DND-41 (cell line): ENCODE data around the gene OPCML.

Source experiments
- ATAC-seq: fragments of 200-7000 bp; cut with Tn5 transposase; 3 replicates; pipeline ENCODE4 v1.9.1; 2021; ENCODE audit warnings: low read depth; ENCODE audit not compliant: insufficient read depth
- DNase-seq: peaks from one replicate; pipeline ENCODE4 v3.0.0-alpha.2; 2020
- H2AFZ ChIP-seq: 2 replicates; pipeline ENCODE4 v1.6.0; 2012; ENCODE audit warnings: low read depth, low read length
- H3K27ac ChIP-seq: 2 replicates; pipeline ENCODE4 v1.5.1; 2012; ENCODE audit warnings: low read length, inconsistent platforms
- H3K27me3 ChIP-seq: fragments of 200-600 bp; sonication (generic); 2 replicates; pipeline ENCODE4 v1.6.0; 2012; ENCODE audit warnings: low read length, mild to moderate bottlenecking, inconsistent platforms; ENCODE audit not compliant: insufficient read depth, poor library complexity
- H3K36me3 ChIP-seq: 2 replicates; pipeline ENCODE4 v1.5.1; 2012; ENCODE audit warnings: low read length, inconsistent platforms; ENCODE audit not compliant: insufficient read depth
- H3K4me1 ChIP-seq: 2 replicates; pipeline ENCODE4 v1.5.1; 2012; ENCODE audit warnings: mild to moderate bottlenecking, low read length; ENCODE audit not compliant: insufficient read depth
- H3K4me2 ChIP-seq: 2 replicates; pipeline ENCODE4 v1.6.0; 2012; ENCODE audit warnings: mild to moderate bottlenecking, moderate library complexity, low read length, inconsistent platforms; ENCODE audit not compliant: insufficient read depth
- H3K4me3 ChIP-seq, 2 experiments: fragments of 200-600 bp in 1 of 2; shearing (Covaris generic) in 1 of 2; 2 replicates each; pipeline ENCODE4 v1.5.1; 2012 to 2016; ENCODE audit warnings: inconsistent platforms in 2 of 2, low read length in 2 of 2, mild to moderate bottlenecking in 2 of 2, low read depth in 1 of 2, moderate library complexity in 1 of 2
- H3K79me2 ChIP-seq: 2 replicates; pipeline ENCODE4 v1.6.0; 2012; ENCODE audit warnings: low read length, inconsistent platforms; ENCODE audit not compliant: insufficient read depth
- H3K9ac ChIP-seq: 2 replicates; pipeline ENCODE4 v1.6.0; 2012; ENCODE audit warnings: low read depth, mild to moderate bottlenecking, inconsistent platforms, low read length, moderate library complexity
- H3K9me3 ChIP-seq: 2 replicates; pipeline ENCODE4 v1.5.1; 2012; ENCODE audit warnings: low read length, moderate library complexity, mild to moderate bottlenecking, inconsistent platforms; ENCODE audit not compliant: insufficient read depth, severe bottlenecking
- H4K20me1 ChIP-seq: 2 replicates; pipeline ENCODE4 v1.6.0; 2012; ENCODE audit warnings: low read length; ENCODE audit not compliant: insufficient read depth
- EZH2 ChIP-seq: IDR thresholded peaks from 3 replicates; pipeline ENCODE4 v1.6.1; 2012; ENCODE audit warnings: borderline replicate concordance, low read depth, mild to moderate bottlenecking, moderate library complexity, low read length, inconsistent platforms; ENCODE audit not compliant: severe bottlenecking
- TF ChIP-seq, protein P1 (sequence below): IDR thresholded peaks from 2 replicates; pipeline ENCODE4 v1.5.1; 2012; ENCODE audit warnings: borderline replicate concordance, low read length, moderate library complexity, mild to moderate bottlenecking; ENCODE audit not compliant: poor library complexity, severe bottlenecking; ENCODE audit errors: extremely low read depth

OPCML gene

DNA sequence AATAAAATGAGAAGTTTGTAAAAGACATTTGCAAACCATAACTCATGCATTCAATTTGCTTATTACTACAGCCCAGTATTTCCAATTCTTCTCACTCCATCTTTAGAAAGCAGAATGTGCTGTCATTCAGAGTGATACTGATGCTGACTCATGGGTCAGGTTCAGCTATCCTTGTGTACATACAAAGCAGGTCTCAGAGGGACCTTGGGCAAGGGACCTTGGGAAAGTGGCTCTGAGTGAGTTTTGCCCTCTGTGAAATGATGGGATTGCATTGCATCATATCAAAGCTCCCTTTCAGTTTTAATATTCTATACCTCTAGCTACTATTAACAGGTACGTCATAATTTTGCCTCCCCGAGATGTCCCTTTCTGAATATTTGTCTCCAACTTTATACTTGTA, 848.7 kb downstream of the OPCML start:
- Histone ChIP-seq H3K36me3 (no peaks in the 10 kb centered on the region), H3K4me3 (no peak overlapping the region), H2AFZ (no peak overlapping the region), H3K4me1 (peaks cover 27% of the 10 kb centered on the region), H3K27ac (no peak overlapping the region), H3K4me2 (no peak overlapping the region), H3K79me2 (no peaks in the 10 kb centered on the region), H3K9ac (no peak overlapping the region), H3K9me3 (no peaks in the 10 kb centered on the region), H3K27me3 (no peaks in the 10 kb centered on the region), H4K20me1 (no peaks in the 10 kb centered on the region)
- TF ChIP-seq, protein P1, sequence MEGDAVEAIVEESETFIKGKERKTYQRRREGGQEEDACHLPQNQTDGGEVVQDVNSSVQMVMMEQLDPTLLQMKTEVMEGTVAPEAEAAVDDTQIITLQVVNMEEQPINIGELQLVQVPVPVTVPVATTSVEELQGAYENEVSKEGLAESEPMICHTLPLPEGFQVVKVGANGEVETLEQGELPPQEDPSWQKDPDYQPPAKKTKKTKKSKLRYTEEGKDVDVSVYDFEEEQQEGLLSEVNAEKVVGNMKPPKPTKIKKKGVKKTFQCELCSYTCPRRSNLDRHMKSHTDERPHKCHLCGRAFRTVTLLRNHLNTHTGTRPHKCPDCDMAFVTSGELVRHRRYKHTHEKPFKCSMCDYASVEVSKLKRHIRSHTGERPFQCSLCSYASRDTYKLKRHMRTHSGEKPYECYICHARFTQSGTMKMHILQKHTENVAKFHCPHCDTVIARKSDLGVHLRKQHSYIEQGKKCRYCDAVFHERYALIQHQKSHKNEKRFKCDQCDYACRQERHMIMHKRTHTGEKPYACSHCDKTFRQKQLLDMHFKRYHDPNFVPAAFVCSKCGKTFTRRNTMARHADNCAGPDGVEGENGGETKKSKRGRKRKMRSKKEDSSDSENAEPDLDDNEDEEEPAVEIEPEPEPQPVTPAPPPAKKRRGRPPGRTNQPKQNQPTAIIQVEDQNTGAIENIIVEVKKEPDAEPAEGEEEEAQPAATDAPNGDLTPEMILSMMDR, result no peak
- no peak for TF ChIP-seq EZH2
- DNase-seq (no peak), ATAC-seq (no peak)

DNA sequence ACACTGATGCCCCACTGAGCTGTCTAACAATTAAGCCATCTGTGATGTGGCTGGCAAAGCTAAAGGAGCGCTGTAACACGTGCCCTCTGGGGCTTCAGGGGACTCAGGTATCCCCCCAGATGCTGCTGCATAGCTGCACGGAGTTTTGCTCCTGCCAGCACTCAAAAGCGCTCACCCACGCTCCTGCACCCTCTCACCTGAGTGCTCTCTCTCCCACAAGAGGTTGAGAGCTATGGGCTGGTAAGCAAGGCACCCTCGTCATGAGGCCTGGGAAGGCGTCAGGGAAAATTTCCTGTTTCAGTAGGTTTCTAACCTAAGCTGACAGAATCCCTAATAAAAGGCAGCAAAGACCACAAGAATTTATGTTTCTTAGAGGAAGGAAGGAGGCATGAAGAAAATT, 850.3 kb downstream of the OPCML start:
- no peak overlapping the region for H3K27ac ChIP-seq
- H3K4me3 ChIP-seq, result no peak overlapping the region
- H3K9me3 ChIP-seq, result no peaks in the 10 kb centered on the region
- H3K4me2 ChIP-seq, result no peak overlapping the region
- H3K27me3 ChIP-seq, result no peaks in the 10 kb centered on the region
- no peak overlapping the region for H2AFZ ChIP-seq
- TF ChIP-seq, protein P1, result no peak
- no peak for TF ChIP-seq EZH2
- H3K4me1 ChIP-seq, result peaks cover 26% of the 10 kb centered on the region
- ATAC-seq (no peak), DNase-seq (no peak)
- no peak overlapping the region for H3K9ac ChIP-seq
- H4K20me1 ChIP-seq, result no peaks in the 10 kb centered on the region
- no peaks in the 10 kb centered on the region for H3K79me2 ChIP-seq
- H3K36me3 ChIP-seq, result no peaks in the 10 kb centered on the region

DNA sequence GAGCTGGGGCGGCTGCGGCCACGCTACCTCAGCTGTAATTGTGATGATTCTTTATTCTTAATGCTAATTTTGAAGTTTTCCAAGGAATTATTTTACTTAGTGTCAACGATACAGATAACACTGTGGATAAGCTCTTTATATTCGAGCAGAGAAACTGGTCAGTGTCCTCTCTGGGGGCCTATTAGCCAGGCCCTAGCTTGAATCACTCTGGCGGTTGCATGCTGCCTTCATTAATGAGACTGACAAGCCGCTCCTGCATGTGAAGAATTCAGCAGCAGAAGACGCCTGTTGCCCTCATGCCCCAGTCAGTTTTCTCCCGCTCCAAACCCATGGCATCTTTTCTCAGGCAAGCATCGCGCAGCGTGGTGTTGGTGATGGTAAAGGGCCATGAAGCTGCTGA, 851.7 kb downstream of the OPCML start:
- Histone ChIP-seq H3K4me2 (no peak overlapping the region), H3K27ac (no peak overlapping the region), H3K36me3 (no peaks in the 10 kb centered on the region), H4K20me1 (no peaks in the 10 kb centered on the region), H3K9me3 (no peaks in the 10 kb centered on the region), H2AFZ (no peak overlapping the region), H3K4me1 (peaks cover 12% of the 10 kb centered on the region), H3K9ac (no peak overlapping the region), H3K79me2 (no peaks in the 10 kb centered on the region), H3K27me3 (no peaks in the 10 kb centered on the region), H3K4me3 (no peak overlapping the region)
- no peak for DNase-seq
- no peak for TF ChIP-seq EZH2
- TF ChIP-seq, protein P1, result no peak
- ATAC-seq, result no peak

DNA sequence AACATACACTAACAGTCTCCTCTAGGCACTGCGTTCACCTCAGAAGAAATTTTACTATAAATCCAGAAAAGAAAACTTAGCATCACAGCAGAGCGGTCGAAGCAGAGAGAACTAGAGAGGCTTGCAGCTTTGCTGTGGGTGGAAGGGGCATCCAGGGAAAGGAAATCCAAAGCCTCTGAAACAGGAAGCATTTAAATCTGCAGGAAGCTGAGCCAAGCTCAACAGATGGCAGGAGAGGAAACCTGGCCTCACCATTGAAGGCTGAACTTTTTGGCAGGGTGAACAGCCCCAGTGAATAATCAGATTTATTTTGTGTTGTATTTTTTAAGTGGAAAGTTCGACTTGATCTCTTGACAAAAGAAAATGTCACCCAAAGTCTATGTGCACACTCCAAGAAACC, 858.1 kb downstream of the OPCML start:
- H3K36me3 ChIP-seq, result no peaks in the 10 kb centered on the region
- H3K4me1 ChIP-seq, result peaks cover 13% of the 10 kb centered on the region
- DNase-seq (peak; percentile 40), ATAC-seq (peak; percentile 76)
- no peak overlapping the region for H3K4me2 ChIP-seq
- TF ChIP-seq, protein P1, result no peak
- no peak for TF ChIP-seq EZH2
- H3K4me3 ChIP-seq, result no peak overlapping the region
- no peak overlapping the region for H3K9ac ChIP-seq
- no peak overlapping the region for H2AFZ ChIP-seq
- H3K9me3 ChIP-seq, result no peaks in the 10 kb centered on the region
- no peaks in the 10 kb centered on the region for H3K79me2 ChIP-seq
- H3K27ac ChIP-seq, result no peak overlapping the region; the same call in 1 of the 2 replicates
- no peaks in the 10 kb centered on the region for H3K27me3 ChIP-seq
- no peaks in the 10 kb centered on the region for H4K20me1 ChIP-seq
